HG02798 (cell line): ENCODE results near the gene HSH2D.
"Not testable (repeated sequence)": the region's sequence is repeated elsewhere in the genome, so short reads cannot be mapped to it uniquely, and the experiment has no call there.

ENCODE experiments used
- ATAC-seq: cut with Tn5 transposase; IDR thresholded peaks from one replicate; pipeline ENCODE4 v1.9.1; 2021; ENCODE audit warnings: mild to moderate bottlenecking; ENCODE audit not compliant: unreplicated experiment, poor library complexity

The HSH2D gene

GRCh38 chr19:16118489-16119033 lies 24.9 kb upstream of the HSH2D start:
- peak; percentile 76 for ATAC-seq

GRCh38 chr19:16119075-16119857 lies 24.2 kb upstream of the HSH2D start:
- not testable (repeated sequence) for ATAC-seq

GRCh38 chr19:16121141-16121540 lies 22.3 kb upstream of the HSH2D start:
- ATAC-seq: no peak

DNA sequence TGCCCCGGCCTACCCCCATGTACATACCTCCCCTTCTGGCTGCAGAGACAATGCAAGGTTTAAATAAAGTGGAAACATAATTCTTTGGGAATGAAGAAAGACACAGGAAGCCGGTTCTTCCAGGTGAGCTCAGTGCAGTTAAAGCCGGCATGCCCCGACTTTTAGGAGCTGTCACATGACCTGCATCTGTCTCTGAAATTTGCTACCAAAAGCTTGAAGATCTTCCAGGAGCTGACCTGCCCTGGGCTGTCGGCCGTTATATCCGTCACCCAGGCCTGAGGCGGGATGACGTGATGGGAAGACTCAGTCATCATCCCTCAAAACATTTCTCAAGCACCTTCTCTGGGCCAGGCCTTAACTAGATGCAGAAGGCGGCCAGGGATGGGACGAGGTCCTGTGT lies 21.5 kb upstream of the HSH2D start:
- no peak for ATAC-seq

GRCh38 chr19:16124953-16125352 lies 18.5 kb upstream of the HSH2D start:
- ATAC-seq: no peak

- no peak for ATAC-seq
Observed at GRCh38 chr19:16125737-16126495, 17.6 kb upstream of the HSH2D start.

- no peak for ATAC-seq
Observed at GRCh38 chr19:16127080-16127479, 16.4 kb upstream of the HSH2D start.

- no peak for ATAC-seq
Observed at GRCh38 chr19:16127776-16128371, 15.6 kb upstream of the HSH2D start.

DNA sequence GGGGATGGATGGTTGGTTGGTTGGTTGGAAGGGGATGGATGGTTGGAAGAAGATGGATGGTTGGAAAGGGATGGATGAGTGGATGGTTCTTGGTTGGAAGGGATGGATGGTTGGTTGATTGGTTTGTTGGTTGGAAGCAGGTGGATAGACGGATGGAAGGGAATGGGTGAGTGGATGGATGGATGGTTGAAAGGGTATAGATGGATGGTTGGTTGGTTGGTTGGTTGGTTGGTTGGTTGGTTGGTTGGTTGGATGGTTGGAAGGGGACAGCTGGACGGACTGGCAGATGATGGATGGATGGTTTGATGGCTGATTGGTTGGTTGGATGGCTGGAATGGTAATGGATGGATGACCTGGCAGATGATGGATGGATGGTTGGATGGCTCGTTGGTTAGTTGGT lies 11.8 kb upstream of the HSH2D start:
- no peak for ATAC-seq

GRCh38 chr19:16133818-16134217 lies 9.7 kb upstream of the HSH2D start:
- no peak for ATAC-seq

DNA sequence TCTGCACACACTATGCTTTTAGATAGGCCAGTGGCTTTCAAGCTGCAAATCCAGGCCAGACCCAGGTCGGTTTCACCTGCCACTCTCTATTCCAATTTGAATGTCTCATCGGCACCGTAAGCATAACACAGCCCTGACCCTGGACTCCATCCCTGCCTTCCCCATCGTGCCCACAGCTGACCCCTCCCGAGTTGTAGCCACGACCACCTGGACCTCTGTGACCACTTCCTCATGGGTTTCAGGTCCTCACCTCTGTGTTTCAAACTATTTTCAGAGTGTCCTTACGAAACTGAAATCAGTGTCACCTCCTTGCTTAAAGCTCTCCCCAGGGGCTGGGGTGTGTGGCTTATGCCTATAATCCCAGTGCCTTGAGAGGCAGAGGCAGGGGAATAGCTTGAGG lies 9.0 kb upstream of the HSH2D start:
- peak; percentile 46 for ATAC-seq

DNA sequence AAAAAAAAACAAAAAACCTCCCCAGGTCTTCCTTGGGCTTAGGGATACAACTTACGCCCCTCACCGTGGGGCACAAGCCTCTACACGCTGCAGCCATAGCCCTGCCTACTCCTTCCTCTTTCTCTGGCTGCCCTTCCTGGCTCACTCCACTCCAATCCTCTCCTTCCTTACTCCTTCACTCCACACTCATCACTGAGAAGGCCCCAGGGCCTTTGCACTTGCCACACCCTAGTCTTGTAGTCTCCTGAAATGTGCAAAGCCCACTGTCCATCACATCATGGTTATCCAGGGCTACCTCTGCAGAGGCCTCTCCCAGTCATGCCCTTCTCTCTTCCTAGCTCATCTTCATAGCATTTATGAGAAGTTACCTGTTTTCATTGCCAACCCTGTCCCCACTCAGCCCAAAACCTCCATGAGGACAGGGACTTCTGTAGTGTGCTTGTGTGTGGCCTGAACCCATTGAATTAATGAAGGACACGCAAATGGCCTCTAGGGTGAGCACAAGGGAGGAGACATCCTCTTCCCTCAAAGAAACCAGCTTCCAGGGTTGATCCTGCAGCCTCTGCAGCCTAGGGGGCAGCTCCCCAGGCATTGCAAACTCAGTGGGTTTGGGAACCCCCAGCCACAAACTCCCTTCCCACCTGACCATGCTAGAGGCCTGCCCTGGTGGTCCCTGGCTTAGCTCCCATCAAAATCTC lies 7.9 kb upstream of the HSH2D start:
- no peak for ATAC-seq

GRCh38 chr19:16136185-16136999 lies 7.1 kb upstream of the HSH2D start:
- no peak for ATAC-seq

DNA sequence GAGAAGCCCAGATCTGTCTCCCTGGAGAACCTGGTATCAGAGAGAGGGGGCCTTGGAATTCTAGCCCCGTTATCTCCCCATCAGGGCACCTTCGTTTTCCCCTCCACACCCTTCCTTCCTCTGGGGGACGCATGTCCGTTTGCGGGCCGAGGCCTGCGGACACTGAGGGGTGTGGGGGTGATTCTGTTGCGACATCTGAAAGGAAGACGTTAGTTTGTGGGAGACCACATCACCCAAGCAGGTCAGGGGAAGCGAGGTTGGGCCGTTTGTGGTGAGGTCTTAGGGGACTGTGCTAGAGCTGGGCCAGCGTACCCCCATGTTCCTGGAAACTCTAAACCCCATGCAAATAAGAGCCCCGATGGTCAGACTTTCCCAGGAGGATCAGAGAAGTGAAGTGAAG lies 3.7 kb upstream of the HSH2D start:
- no peak for ATAC-seq

DNA sequence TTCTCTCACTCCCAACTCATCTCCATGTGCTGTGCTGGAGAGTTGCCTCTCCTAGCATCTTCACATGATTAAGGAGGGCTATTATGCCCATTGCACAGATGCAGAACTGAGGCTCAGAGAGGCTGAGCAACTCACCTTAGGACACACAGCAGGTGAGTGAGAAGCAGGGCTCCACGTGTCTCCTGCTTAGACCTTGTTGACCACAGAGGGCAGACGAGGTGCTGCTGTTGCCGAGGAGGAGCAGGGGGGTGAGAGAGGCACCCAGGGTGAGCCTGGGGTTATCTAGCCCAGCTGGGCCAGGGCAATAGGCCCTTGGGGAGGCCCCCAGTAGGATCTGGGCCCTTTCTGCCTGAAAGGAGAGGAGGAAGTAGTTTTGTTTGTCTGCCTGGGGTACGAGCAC lies 2.4 kb upstream of the HSH2D start:
- ATAC-seq: peak; percentile 59

- no peak for ATAC-seq
Observed at GRCh38 chr19:16142032-16142580, 1.4 kb upstream of the HSH2D start.

GRCh38 chr19:16144216-16144581 lies 714 bp downstream of the HSH2D start:
- no peak for ATAC-seq

DNA sequence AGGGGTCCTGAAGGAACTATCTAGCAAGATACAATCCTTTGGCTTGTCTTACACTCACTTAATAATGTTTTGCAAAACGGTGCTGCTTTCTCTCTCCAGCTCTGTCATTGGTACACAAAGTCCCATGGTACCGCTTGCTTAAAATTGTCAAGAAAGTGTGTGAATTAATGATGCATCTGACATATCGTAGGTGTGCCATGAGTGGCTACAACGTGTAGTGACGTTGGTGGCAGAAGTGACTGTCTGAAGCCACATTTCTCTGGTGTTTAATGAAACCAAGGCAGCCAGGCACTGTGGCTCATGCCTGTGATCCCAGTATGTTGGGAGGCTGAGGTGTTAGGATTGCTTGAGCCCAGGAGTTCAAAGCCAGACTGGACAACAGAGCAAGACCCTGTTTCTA lies 2.6 kb downstream of the HSH2D start:
- no peak for ATAC-seq

GRCh38 chr19:16148443-16149229 lies 5.2 kb downstream of the HSH2D start:
- ATAC-seq: no peak
